ENCODE results near the gene HUNK.

The HUNK gene

GRCh38 chr21:31895077-31895835 lies 22.4 kb downstream of the HUNK start:
- DNase-seq, result no peak

GRCh38 chr21:31896019-31896418 lies 23.2 kb downstream of the HUNK start:
- DNase-seq, result no peak

GRCh38 chr21:31897311-31897710 lies 24.5 kb downstream of the HUNK start:
- DNase-seq, result no peak

DNA sequence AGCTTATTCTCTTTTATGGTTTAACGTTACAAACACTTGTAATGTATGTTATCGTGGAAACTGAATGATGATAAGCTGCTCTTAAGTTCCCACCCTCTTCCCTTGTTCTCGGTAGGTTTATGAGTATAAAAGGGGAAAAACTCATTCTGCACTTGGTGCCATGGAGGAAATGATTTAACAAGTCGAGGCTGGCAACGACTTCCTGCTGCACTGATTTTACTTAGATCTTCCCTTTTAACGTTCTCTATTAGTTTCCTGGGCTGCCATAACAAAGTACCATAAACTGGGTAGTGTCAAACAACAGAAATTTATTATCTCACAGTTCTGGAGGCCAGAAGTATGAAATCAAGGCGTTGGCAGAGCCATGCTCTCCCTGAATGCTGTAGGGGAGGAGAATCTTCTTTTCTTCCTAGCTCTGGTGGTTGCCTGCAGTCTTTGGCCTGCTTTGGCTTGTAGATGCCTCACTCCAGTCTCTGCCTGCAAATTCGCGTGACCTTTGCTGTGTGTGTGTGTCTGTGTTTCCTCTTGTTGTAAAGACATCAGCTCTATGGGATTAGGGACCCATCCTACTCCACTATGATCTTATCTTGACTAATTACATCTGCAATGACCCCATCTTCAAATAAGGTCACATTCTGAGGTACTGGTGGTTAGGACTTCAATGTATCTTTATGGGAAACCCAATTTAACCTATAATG lies 26.3 kb downstream of the HUNK start:
- DNase-seq, result no peak

- DNase-seq, result no peak
Measured at GRCh38 chr21:31900121-31900895, 27.5 kb downstream of the HUNK start.

DNA sequence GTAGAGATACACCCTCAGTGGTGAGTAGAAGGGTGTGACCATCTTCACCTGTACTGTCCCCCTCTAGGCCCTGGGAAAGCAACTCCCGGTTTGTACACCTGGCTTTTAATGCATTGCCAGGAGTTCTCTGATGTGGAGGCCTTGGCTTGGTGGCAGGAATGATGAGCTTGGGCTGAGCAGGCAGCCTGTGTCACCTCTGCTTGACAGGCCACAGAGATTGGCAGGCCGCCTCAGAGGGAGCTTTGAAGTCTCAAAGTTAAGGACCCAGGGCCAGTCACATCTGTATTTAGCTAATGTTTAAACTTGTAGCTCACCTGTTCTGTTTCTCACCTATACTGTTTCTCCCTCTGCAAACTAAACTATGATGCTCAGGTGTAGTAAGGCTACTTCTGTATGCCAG lies 28.5 kb downstream of the HUNK start:
- DNase-seq, result no peak

DNA sequence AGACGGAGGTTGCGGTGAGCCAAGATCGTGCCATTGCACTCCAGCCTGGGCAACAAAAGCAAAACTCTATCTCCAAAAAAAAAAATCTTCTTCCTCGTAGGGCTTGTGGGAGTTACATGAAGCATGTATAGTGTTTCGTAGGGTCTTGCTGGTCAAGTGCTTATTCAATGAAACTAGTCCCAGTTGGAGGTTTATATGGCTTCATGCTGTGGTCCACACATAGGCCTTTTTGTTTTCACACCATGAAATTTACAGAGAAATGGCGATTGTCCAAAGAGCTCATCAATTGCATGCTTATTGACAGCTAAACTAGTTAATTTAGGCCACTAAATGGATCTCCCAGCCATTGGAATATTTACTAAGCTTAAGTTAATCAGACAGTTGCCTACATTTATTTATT lies 29.6 kb downstream of the HUNK start:
- DNase-seq, result no peak

DNA sequence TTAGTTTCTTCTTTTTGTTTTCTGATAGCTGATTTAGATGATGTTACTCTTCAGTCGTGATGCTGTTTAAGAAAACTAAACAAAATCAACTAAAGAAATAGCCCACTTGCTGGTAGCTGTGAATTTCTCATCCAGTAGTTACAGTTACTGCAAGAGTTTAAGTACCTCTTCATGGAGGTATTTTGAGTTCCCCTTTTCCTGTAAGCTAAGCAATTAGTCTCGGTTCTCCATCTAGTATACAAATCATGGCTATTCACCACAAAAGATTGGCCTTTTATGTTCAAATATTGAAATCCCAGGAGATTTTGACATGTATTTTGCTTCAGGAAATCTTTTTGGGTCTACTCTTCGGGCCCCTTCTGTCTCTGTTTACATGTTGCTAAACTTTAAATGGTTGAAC lies 31.1 kb downstream of the HUNK start:
- DNase-seq, result no peak

GRCh38 chr21:31905503-31906451 lies 33.0 kb downstream of the HUNK start:
- no peak for DNase-seq

DNA sequence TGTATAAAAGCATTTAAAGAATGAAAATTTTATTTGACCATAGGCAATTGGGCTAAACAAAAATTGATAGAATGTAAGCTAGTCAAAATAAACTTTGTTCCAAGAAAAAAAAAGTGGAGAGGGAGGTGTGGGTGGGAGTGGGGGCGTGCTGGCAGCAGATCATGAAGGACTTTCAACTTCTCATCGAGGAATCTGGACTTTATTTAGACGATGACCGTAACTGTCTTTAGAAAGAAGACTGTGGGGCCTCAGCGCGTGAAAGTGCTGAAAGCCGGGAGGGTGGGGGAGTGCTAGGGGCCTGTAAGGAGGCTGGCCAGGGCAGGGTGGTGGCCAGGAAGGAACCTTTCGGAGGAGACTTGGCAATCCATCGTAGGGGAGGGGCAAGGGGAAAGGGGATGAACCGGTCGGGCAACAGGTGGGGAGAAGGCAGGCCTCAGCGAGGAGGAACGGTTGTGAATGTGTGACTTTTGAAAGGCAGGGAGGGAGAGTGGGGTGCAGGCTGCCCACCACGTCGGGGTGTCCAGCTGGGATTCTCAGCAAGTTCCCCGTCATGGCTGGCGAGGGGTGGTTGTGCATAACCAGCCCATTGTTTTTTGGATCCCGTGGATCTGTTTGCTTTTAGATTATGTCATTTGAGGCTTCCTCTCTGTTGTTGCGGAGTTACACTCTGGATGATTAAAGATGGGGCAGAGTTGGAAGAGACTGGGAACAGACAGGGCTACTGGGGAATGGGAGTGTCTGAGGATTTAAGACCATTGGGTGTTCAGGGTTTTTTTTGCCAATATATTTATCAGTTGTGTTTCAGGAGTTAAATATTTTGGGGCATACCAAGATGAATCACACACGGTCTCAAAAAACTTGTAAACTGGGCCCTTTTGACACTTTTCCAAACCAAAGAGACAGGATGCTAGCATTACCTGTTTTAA lies 35.5 kb downstream of the HUNK start:
- DNase-seq, result no peak

- no peak for DNase-seq
Measured at GRCh38 chr21:31909153-31910073, 36.6 kb downstream of the HUNK start.

DNA sequence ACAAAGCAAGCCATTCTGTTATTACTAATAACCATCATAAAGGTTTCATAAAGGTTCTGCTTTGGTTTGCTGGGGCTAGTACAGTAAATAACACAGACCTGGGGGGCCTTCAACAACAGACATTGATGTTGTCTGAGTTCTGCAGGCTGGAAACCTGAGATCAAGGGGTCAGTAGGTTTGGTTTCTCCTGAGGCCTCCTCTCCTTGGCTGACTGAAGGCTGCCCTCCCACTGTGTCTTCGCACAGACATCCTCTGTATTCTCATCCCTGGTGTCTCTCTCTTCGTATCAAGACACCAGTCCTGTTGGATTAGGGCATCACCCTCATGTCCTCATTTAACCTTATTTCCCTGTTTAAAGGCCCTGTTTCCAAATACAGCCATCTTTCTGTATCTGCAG lies 37.3 kb downstream of the HUNK start:
- no peak for DNase-seq

DNA sequence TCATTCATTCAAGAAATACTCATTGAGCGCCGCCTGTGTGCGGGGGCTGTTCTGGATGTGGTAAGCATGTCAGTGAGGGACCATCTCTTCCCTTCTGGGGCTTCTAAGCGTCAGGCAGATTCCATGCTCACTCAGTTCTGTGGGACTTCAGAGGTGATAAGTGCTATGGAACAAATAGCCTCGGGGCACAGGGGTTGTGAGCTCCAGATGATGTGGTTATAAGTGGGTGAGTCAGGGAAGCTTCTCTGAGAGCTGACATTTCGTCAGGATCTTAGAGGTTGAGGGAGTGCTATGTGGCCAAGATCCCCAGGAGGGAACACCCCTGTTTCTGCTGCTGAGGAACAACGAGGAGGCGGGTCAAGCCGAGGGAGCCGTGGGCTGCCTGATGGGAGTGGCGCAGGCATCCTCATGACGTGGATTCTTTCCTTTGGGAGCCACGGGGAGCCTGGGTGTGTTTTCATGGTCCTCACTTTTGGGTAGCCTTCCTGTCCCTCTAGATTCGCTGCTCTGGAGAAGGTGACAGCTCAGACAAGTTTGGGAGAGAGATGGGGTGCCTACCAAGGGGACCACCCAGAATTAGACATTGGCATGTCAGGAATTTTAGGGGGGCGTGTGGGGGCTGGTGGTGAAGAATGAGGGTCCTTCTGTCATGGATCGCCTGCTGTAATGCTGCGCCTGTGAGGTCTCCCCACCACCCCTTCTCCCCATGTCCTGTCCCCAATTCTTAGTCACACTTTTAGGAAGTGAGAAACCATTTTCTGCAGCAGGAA lies 38.5 kb downstream of the HUNK start:
- DNase-seq, result no peak

DNA sequence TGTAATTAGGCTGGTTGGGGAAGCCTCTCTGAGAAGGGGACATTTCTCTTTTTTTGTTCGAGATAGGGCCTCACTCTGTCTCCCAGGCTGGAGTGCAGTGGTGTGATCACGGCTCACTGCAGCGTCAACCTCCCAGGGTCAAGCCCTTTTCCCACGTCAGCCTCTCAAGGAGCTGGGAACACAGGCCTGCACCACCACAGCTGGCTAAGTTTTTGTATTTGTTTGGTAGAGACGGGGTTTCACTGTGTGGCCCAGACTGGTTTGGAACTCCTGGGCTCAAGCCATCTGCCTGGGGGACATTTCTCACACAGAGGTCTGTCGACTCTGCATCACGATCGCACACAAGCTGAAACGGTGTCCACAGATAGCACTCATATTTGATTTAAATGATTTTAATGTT lies 39.7 kb downstream of the HUNK start:
- DNase-seq, result no peak

DNA sequence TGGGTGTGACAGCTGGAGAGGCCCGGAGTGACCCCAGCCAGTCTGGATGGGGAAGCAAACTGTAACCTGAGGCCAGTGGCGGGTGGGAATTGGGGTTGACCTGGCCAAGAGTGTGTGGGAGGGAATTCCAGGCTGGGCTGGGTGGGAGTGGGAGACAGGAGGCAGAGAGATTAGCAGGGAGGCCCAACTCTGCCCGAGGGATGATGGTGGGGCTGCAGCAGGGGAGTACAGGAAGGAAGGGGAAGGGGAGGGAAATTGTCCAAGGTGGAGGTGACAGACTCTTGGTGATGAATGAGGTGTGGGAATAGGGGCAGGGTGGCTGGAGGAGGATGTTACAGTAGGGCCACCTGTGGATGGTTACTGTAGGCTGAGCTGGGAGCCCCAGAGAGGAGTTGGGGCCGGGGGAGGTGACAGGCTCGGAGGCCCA lies 40.4 kb downstream of the HUNK start:
- no peak for DNase-seq

GRCh38 chr21:31914472-31914871 lies 41.7 kb downstream of the HUNK start:
- DNase-seq, result no peak

GRCh38 chr21:31915566-31915965 lies 42.7 kb downstream of the HUNK start:
- no peak for DNase-seq

- DNase-seq, result no peak
Measured at GRCh38 chr21:31917108-31917507, 44.3 kb downstream of the HUNK start.

All from nucleus accumbens (tissue), 56 donors.